ENCODE data around the gene LRRC73.

DNA sequence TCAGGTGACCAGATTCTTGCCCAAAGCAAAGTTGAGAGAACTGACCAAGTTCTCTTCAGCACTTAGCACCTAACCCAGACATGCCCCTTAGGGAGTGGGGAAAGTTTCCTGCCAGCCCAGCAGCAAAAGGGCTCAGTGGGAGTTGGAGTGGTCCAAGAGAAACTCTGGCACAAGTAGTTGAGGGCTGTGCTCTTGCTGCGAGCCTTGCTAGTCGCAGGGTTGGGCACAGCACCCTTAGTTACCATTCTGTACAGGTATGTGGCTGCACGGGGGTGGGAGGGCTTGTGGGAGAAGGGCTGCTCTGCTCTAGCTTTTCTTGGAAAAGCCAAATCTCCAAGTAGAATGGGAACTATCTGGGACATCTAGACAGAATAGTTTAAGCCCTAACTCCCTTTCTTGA, 13.1 kb upstream of the LRRC73 start:
- TF ChIP-seq, protein P1, sequence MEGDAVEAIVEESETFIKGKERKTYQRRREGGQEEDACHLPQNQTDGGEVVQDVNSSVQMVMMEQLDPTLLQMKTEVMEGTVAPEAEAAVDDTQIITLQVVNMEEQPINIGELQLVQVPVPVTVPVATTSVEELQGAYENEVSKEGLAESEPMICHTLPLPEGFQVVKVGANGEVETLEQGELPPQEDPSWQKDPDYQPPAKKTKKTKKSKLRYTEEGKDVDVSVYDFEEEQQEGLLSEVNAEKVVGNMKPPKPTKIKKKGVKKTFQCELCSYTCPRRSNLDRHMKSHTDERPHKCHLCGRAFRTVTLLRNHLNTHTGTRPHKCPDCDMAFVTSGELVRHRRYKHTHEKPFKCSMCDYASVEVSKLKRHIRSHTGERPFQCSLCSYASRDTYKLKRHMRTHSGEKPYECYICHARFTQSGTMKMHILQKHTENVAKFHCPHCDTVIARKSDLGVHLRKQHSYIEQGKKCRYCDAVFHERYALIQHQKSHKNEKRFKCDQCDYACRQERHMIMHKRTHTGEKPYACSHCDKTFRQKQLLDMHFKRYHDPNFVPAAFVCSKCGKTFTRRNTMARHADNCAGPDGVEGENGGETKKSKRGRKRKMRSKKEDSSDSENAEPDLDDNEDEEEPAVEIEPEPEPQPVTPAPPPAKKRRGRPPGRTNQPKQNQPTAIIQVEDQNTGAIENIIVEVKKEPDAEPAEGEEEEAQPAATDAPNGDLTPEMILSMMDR (IDR thresholded peaks at IDR 0.05): no peak
- TF ChIP-seq FOXK1 (CRISPR knock-in tag; IDR thresholded peaks at IDR 0.05): no peak
- TF ChIP-seq, protein P2, sequence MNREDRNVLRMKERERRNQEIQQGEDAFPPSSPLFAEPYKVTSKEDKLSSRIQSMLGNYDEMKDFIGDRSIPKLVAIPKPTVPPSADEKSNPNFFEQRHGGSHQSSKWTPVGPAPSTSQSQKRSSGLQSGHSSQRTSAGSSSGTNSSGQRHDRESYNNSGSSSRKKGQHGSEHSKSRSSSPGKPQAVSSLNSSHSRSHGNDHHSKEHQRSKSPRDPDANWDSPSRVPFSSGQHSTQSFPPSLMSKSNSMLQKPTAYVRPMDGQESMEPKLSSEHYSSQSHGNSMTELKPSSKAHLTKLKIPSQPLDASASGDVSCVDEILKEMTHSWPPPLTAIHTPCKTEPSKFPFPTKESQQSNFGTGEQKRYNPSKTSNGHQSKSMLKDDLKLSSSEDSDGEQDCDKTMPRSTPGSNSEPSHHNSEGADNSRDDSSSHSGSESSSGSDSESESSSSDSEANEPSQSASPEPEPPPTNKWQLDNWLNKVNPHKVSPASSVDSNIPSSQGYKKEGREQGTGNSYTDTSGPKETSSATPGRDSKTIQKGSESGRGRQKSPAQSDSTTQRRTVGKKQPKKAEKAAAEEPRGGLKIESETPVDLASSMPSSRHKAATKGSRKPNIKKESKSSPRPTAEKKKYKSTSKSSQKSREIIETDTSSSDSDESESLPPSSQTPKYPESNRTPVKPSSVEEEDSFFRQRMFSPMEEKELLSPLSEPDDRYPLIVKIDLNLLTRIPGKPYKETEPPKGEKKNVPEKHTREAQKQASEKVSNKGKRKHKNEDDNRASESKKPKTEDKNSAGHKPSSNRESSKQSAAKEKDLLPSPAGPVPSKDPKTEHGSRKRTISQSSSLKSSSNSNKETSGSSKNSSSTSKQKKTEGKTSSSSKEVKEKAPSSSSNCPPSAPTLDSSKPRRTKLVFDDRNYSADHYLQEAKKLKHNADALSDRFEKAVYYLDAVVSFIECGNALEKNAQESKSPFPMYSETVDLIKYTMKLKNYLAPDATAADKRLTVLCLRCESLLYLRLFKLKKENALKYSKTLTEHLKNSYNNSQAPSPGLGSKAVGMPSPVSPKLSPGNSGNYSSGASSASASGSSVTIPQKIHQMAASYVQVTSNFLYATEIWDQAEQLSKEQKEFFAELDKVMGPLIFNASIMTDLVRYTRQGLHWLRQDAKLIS (CRISPR knock-in tag; IDR thresholded peaks at IDR 0.05; ENCODE audit: borderline replicate concordance): no peak
